A673 (cell line): ENCODE results near the gene SYVN1. TPM values are rescaled to one million over a fixed set of nuclear protein-coding genes. Genes with fewer than 3 reads are reported as not detected.

Source experiments
- BruUV-seq: library from RNA; stranded (reverse); fragments of 400-500 nt; replicated peaks from 2 replicates; lab custom pipeline; 2021; lab: Mats Ljungman, UMichigan
- CTCF ChIA-PET: fragments of 300-600 bp; sonication (Branson Sonifier 250); formaldehyde crosslinking; loops from one replicate; lab custom pipeline; 2022; ENCODE audit warnings: antibody characterized with exemption; lab: Charles Lee
- POLR2A ChIA-PET: fragments of 300-600 bp; sonication (Branson Sonifier 250); formaldehyde crosslinking; loops from one replicate; lab custom pipeline; 2022; ENCODE audit warnings: antibody characterized with exemption; ENCODE audit not compliant: low non-redundant PET; lab: Charles Lee
- DNase-seq: peaks from one replicate; pipeline ENCODE4 v3.0.0-alpha.2; 2015; ENCODE audit warnings: low spot score
- H3K27ac ChIP-seq: fragments of 200-600 bp; sonication (generic); 2 replicates; pipeline ENCODE4 v1.5.1; 2016; ENCODE audit warnings: mixed run types, low read depth, mild to moderate bottlenecking, mixed read lengths, antibody characterized with exemption, low read length; ENCODE audit not compliant: poor library complexity, severe bottlenecking
- H3K27me3 ChIP-seq: fragments of 200-600 bp; sonication (generic); replicated peaks from 2 replicates; pipeline ENCODE4 v1.6.1; 2017; ENCODE audit warnings: mixed run types, low read depth, mild to moderate bottlenecking, mixed read lengths, antibody characterized with exemption, low read length; ENCODE audit not compliant: insufficient read depth, poor library complexity
- H3K36me3 ChIP-seq: fragments of 200-600 bp; sonication (generic); 2 replicates; pipeline ENCODE4 v1.6.1; 2016; ENCODE audit warnings: mixed run types, mild to moderate bottlenecking, mixed read lengths, antibody characterized with exemption, low read length; ENCODE audit not compliant: insufficient read depth, poor library complexity, severe bottlenecking
- H3K4me1 ChIP-seq: fragments of 200-600 bp; sonication (generic); 2 replicates; pipeline ENCODE4 v1.6.1; 2017; ENCODE audit warnings: mixed run types, mild to moderate bottlenecking, mixed read lengths, antibody characterized with exemption, low read length; ENCODE audit not compliant: insufficient read depth, poor library complexity, severe bottlenecking
- H3K4me3 ChIP-seq: fragments of 200-600 bp; sonication (generic); 2 replicates; pipeline ENCODE4 v1.5.1; 2016; ENCODE audit warnings: low read depth, mixed run types, mild to moderate bottlenecking, mixed read lengths, low read length; ENCODE audit not compliant: poor library complexity, severe bottlenecking
- H3K9me3 ChIP-seq: fragments of 200-600 bp; sonication (generic); 2 replicates; pipeline ENCODE4 v1.6.1; 2016; ENCODE audit warnings: mixed run types, low read depth, mild to moderate bottlenecking, mixed read lengths, antibody characterized with exemption, low read length; ENCODE audit not compliant: poor library complexity, severe bottlenecking
- CTCF ChIP-seq: fragments of 300-800, 200-600 bp; sonication (generic); conservative IDR thresholded peaks from 2 replicates; pipeline ENCODE4 v1.5.1; 2017; ENCODE audit warnings: low read depth, mild to moderate bottlenecking, antibody characterized with exemption, low read length, moderate library complexity, mixed read lengths
- EZH2 ChIP-seq: fragments of 200-600 bp; sonication (generic); IDR thresholded peaks from 2 replicates; pipeline ENCODE4 v1.6.1; 2017; ENCODE audit warnings: borderline replicate concordance, low read depth, mild to moderate bottlenecking, mixed read lengths, antibody characterized with exemption, low read length; ENCODE audit not compliant: poor library complexity, severe bottlenecking
- intact Hi-C: fragments of 100-400 bp; cut with micrococcal nuclease; formaldehyde crosslinking; loops from one replicate; pipeline ENCODE4 v1.10.0; 2022; ENCODE audit not compliant: unreplicated experiment
- microRNA-seq: library from miRNA; unstranded; fragments of <30 nt; microRNA quantifications from one replicate; pipeline ENCODE4 v1.2.0, GENCODE V29; 2021
- total RNA-seq: library from RNA; stranded (reverse); gene quantifications from 2 replicates; pipeline ENCODE4 v1.2.3, GENCODE V29; 2021

The SYVN1 gene
- total RNA-seq, 1 experiment from 2014 or later = 48.5 TPM

GRCh38 chr11:65077451-65077850 is 56.9 kb downstream of the SYVN1 start:
- H3K36me3 ChIP-seq = peaks cover 55% of the 10 kb centered on the region
- H3K4me1 ChIP-seq = peaks cover 5% of the 10 kb centered on the region
- BruUV-seq = no TSS peak
- no peak overlapping the region for H3K27ac ChIP-seq
- H3K27me3 ChIP-seq = no peaks in the 10 kb centered on the region
- intact Hi-C loops = no loop called here
- H3K9me3 ChIP-seq = no peaks in the 10 kb centered on the region
- TF ChIP-seq CTCF (no peak), EZH2 (no peak)
- ChIA-PET POLR2A (no interaction called here), CTCF (no interaction called here)
- no peak for DNase-seq
- no peak overlapping the region for H3K4me3 ChIP-seq

Small RNA genes within 50 kb of the gene (microRNA-seq; reads per million reads assigned to microRNA genes)
- 3.0 reads per million, percentile 6 among the genes with 10 or more reads in this experiment for gene MIR6751

Other genes starting within 250 kb of the SYVN1 start
- 28.6 and 29.6 TPM in 2 replicates for gene ATG2A, start 217.3 kb downstream of the SYVN1 start, total RNA-seq
- gene PPP2R5B, start 209.8 kb downstream of the SYVN1 start, total RNA-seq = 16.1 and 17.2 TPM in 2 replicates
- not detected in 2 replicates for gene GPHA2, start 198.6 kb downstream of the SYVN1 start, total RNA-seq
- not detected in 2 replicates for gene MAJIN, start 162.4 kb downstream of the SYVN1 start, total RNA-seq
- gene BATF2, start 137.5 kb downstream of the SYVN1 start, total RNA-seq = not detected in 2 replicates
- gene ARL2, start 120.4 kb downstream of the SYVN1 start, total RNA-seq = 98.9 and 110 TPM in 2 replicates
- gene SNX15, start 107.1 kb downstream of the SYVN1 start, total RNA-seq = 28.3 and 34.7 TPM in 2 replicates
- 41.9 and 43.9 TPM in 2 replicates for gene SAC3D1, start 93.3 kb downstream of the SYVN1 start, total RNA-seq
- 0.50 TPM in 1 of 2 replicates, not detected in the other for gene NAALADL1, start 76.0 kb downstream of the SYVN1 start, total RNA-seq
- 109 and 119 TPM in 2 replicates for gene CDCA5, start 50.5 kb downstream of the SYVN1 start, total RNA-seq
- 45.9 and 46.6 TPM in 2 replicates for gene ZFPL1, start 50.3 kb downstream of the SYVN1 start, total RNA-seq
- gene VPS51, start 38.3 kb downstream of the SYVN1 start, total RNA-seq = 125 and 140 TPM in 2 replicates
- gene TM7SF2, start 22.6 kb downstream of the SYVN1 start, total RNA-seq = 37.8 and 50.5 TPM in 2 replicates
- 22.3 and 27.4 TPM in 2 replicates for gene ZNHIT2, start 16.8 kb downstream of the SYVN1 start, total RNA-seq
- gene FAU, start 12.4 kb downstream of the SYVN1 start, total RNA-seq = 920 and 956 TPM in 2 replicates
- gene MRPL49, start 12.2 kb downstream of the SYVN1 start, total RNA-seq = 90.2 and 91.0 TPM in 2 replicates
- gene SPDYC, start 35.7 kb upstream of the SYVN1 start, total RNA-seq = not detected in 2 replicates
- gene CAPN1, start 47.4 kb upstream of the SYVN1 start, total RNA-seq = 79.9 and 91.9 TPM in 2 replicates
- 92.4 TPM in 2 replicates for gene POLA2, start 127.4 kb upstream of the SYVN1 start, total RNA-seq
- gene CDC42EP2, start 180.3 kb upstream of the SYVN1 start, total RNA-seq = 4.8 and 5.4 TPM in 2 replicates
- 125 and 149 TPM in 2 replicates for gene DPF2, start 199.3 kb upstream of the SYVN1 start, total RNA-seq
- gene TIGD3, start 220.2 kb upstream of the SYVN1 start, total RNA-seq = 2.3 and 3.5 TPM in 2 replicates
- 5.3 and 7.4 TPM in 2 replicates for gene SLC25A45, start 248.1 kb upstream of the SYVN1 start, total RNA-seq